HEK293 (cell line): ENCODE results near the gene THBD.

Source experiments
- CTCF ChIA-PET: fragments of 350-600 bp; formaldehyde crosslinking; extraction: SDS; loops from one replicate; lab custom pipeline; 2021; ENCODE audit warnings: antibody characterized with exemption; lab: Yijun Ruan, JAX
- POLR2A ChIA-PET: fragments of 300-600 bp; formaldehyde crosslinking; extraction: SDS; loops from one replicate; lab custom pipeline; 2020; ENCODE audit warnings: antibody characterized with exemption, inconsistent platforms; lab: Yijun Ruan, JAX
- H3K27ac ChIP-seq: fragments of 200-500 bp; sonication (Bioruptor generic); 2 replicates; pipeline ENCODE4 v1.5.1; 2014; ENCODE audit warnings: low read depth, low read length, control low read depth, inconsistent platforms; ENCODE audit errors: extremely low read depth
- H3K36me3 ChIP-seq, 2 experiments: fragments of 200-500 bp in 1 of 2; sonication (Bioruptor generic) in 1 of 2; 1 replicate in 1 of 2; 2 replicates in 1 of 2; pipeline ENCODE4 v1.5.1; 2014 to 2017; ENCODE audit warnings: inconsistent platforms in 2 of 2, low read length in 2 of 2; ENCODE audit not compliant: control insufficient read depth in 2 of 2, insufficient read depth in 1 of 2
- H3K4me1 ChIP-seq: fragments of 200-500 bp; sonication (Bioruptor generic); 2 replicates; pipeline ENCODE4 v1.5.1; 2014; ENCODE audit warnings: mild to moderate bottlenecking, low read length, inconsistent platforms; ENCODE audit not compliant: control insufficient read depth, insufficient read depth
- H3K4me3 ChIP-seq: 2 replicates; pipeline ENCODE4 v1.5.1; 2011; ENCODE audit warnings: low read depth, mild to moderate bottlenecking, control low read depth, low read length, moderate library complexity
- H3K9me3 ChIP-seq: fragments of 200-500 bp; sonication (Bioruptor generic); 2 replicates; pipeline ENCODE4 v1.5.1; 2014; ENCODE audit warnings: low read depth, low read length, inconsistent platforms; ENCODE audit not compliant: control insufficient read depth, insufficient read depth
- AEBP2 ChIP-seq: fragments of 450-650 bp; formaldehyde crosslinking; IDR thresholded peaks from 2 replicates; pipeline ENCODE4 v1.5.1; 2016; ENCODE audit warnings: missing biosample characterization, missing genetic modification characterization, borderline replicate concordance
- BCL11A ChIP-seq: fragments of 450-650 bp; formaldehyde crosslinking; IDR thresholded peaks from 2 replicates; pipeline ENCODE4 v1.5.1; 2016; ENCODE audit warnings: low read depth, missing biosample characterization, missing genetic modification characterization
- FEZF1 ChIP-seq: fragments of 450-650 bp; formaldehyde crosslinking; IDR thresholded peaks from 2 replicates; pipeline ENCODE4 v1.5.1; 2016; ENCODE audit warnings: missing biosample characterization, missing genetic modification characterization
- INSM2 ChIP-seq: fragments of 450-650 bp; formaldehyde crosslinking; IDR thresholded peaks from 2 replicates; pipeline ENCODE4 v1.5.1; 2016; ENCODE audit warnings: missing biosample characterization, missing genetic modification characterization
- OSR2 ChIP-seq: fragments of 450-650 bp; formaldehyde crosslinking; IDR thresholded peaks from 2 replicates; pipeline ENCODE4 v1.5.1; 2016; ENCODE audit warnings: missing biosample characterization, missing genetic modification characterization
- SALL2 ChIP-seq: fragments of 450-650 bp; formaldehyde crosslinking; IDR thresholded peaks from 2 replicates; pipeline ENCODE4 v1.5.0; 2017; ENCODE audit warnings: missing biosample characterization, mild to moderate bottlenecking, missing genetic modification characterization, borderline replicate concordance
- SCRT1 ChIP-seq: fragments of 450-650 bp; formaldehyde crosslinking; IDR thresholded peaks from 2 replicates; pipeline ENCODE4 v1.5.1; 2016; ENCODE audit warnings: missing biosample characterization, missing genetic modification characterization, borderline replicate concordance
- ZBTB44 ChIP-seq: fragments of 450-650 bp; IDR thresholded peaks from 2 replicates; pipeline ENCODE4 v1.5.1; 2018; ENCODE audit warnings: missing biosample characterization, mild to moderate bottlenecking, missing genetic modification characterization
- ZBTB8A ChIP-seq: fragments of 450-650 bp; formaldehyde crosslinking; IDR thresholded peaks from 2 replicates; pipeline ENCODE4 v1.5.1; 2016; ENCODE audit warnings: missing biosample characterization, missing genetic modification characterization
- ZNF114 ChIP-seq: fragments of 450-650 bp; formaldehyde crosslinking; IDR thresholded peaks from 2 replicates; pipeline ENCODE4 v1.5.0; 2017; ENCODE audit warnings: missing biosample characterization, missing genetic modification characterization
- ZNF19 ChIP-seq: fragments of 450-650 bp; formaldehyde crosslinking; IDR thresholded peaks from 2 replicates; pipeline ENCODE4; 2016; ENCODE audit warnings: missing biosample characterization, missing genetic modification characterization, low read depth
- ZNF2 ChIP-seq: fragments of 450-650 bp; formaldehyde crosslinking; IDR thresholded peaks from 2 replicates; pipeline ENCODE4 v1.5.1; 2016; ENCODE audit warnings: missing biosample characterization, missing genetic modification characterization
- ZNF221 ChIP-seq: fragments of 450-650 bp; formaldehyde crosslinking; IDR thresholded peaks from 2 replicates; pipeline ENCODE4 v1.5.1; 2017; ENCODE audit warnings: missing biosample characterization, missing genetic modification characterization, borderline replicate concordance
- ZNF280C ChIP-seq: fragments of 450-650 bp; formaldehyde crosslinking; IDR thresholded peaks from 2 replicates; pipeline ENCODE4 v1.5.1; 2016; ENCODE audit warnings: missing biosample characterization, missing genetic modification characterization
- ZNF580 ChIP-seq: fragments of 450-650 bp; formaldehyde crosslinking; IDR thresholded peaks from 2 replicates; pipeline ENCODE4 v1.5.1; 2016; ENCODE audit warnings: missing biosample characterization, missing genetic modification characterization
- ZNF600 ChIP-seq: fragments of 450-650 bp; formaldehyde crosslinking; IDR thresholded peaks from 2 replicates; pipeline ENCODE4 v1.5.1; 2016; ENCODE audit warnings: missing biosample characterization, missing genetic modification characterization
- ZNF610 ChIP-seq: fragments of 450-650 bp; formaldehyde crosslinking; IDR thresholded peaks from 2 replicates; pipeline ENCODE4 v1.5.1; 2016; ENCODE audit warnings: missing biosample characterization, missing genetic modification characterization, borderline replicate concordance
- ZNF837 ChIP-seq: fragments of 450-650 bp; formaldehyde crosslinking; IDR thresholded peaks from 2 replicates; pipeline ENCODE4 v1.5.1; 2016; ENCODE audit warnings: missing biosample characterization, missing genetic modification characterization
- ZSCAN4 ChIP-seq: fragments of 450-650 bp; formaldehyde crosslinking; IDR thresholded peaks from 2 replicates; pipeline ENCODE4 v1.5.1; 2017; ENCODE audit warnings: missing biosample characterization, missing genetic modification characterization

Gene THBD

GRCh38 chr20:23071398-23071797, 21.9 kb upstream of the THBD start:
- H3K4me3 ChIP-seq, result no peak overlapping the region
- POLR2A ChIA-PET, result no interaction called here
- H3K9me3 ChIP-seq, result no peaks in the 10 kb centered on the region
- H3K36me3 ChIP-seq, result no peaks in the 10 kb centered on the region
- H3K27ac ChIP-seq, result no peak overlapping the region
- 0 out of 2 replicates have a peak, but pooled peaks cover 2% of the 10 kb centered on the region for H3K4me1 ChIP-seq
- CTCF ChIA-PET, result no interaction called here
- no peak for TF ChIP-seq BCL11A (tag by site-specific recombination)
- TF ChIP-seq ZNF19 (tag by site-specific recombination), result no peak
- TF ChIP-seq ZNF610 (tag by site-specific recombination), result no peak
- no peak for TF ChIP-seq ZBTB44
- TF ChIP-seq FEZF1, result no peak
- TF ChIP-seq SCRT1, result no peak

GRCh38 chr20:23069108-23069507, 19.6 kb upstream of the THBD start:
- no peaks in the 10 kb centered on the region for H3K36me3 ChIP-seq
- no peak overlapping the region for H3K4me3 ChIP-seq
- CTCF ChIA-PET, result no interaction called here
- 0 out of 2 replicates have a peak, but pooled peaks cover 2% of the 10 kb centered on the region for H3K4me1 ChIP-seq
- TF ChIP-seq INSM2 (tag by site-specific recombination), result no peak
- no peak for TF ChIP-seq ZNF280C (tag by site-specific recombination)
- TF ChIP-seq ZNF837 (tag by site-specific recombination), result no peak
- TF ChIP-seq ZNF580 (tag by site-specific recombination), result no peak
- TF ChIP-seq ZNF2 (tag by site-specific recombination), result no peak
- TF ChIP-seq ZNF114 (tag by site-specific recombination), result no peak
- no peak for TF ChIP-seq ZBTB8A (tag by site-specific recombination)
- no peak for TF ChIP-seq ZNF600 (tag by site-specific recombination)
- TF ChIP-seq AEBP2 (tag by site-specific recombination), result no peak
- no peak for TF ChIP-seq OSR2 (tag by site-specific recombination)
- no peak for TF ChIP-seq ZNF610 (tag by site-specific recombination)
- no peak for TF ChIP-seq SALL2 (tag by site-specific recombination)
- TF ChIP-seq ZSCAN4 (tag by site-specific recombination), result no peak
- no peak for TF ChIP-seq ZNF221 (tag by site-specific recombination)
- H3K27ac ChIP-seq, result no peak overlapping the region
- POLR2A ChIA-PET, result no interaction called here
- no peaks in the 10 kb centered on the region for H3K9me3 ChIP-seq
